ENCODE results near the gene SLC25A26. TPM values are rescaled to one million over a fixed set of nuclear protein-coding genes. Genes with fewer than 3 reads are reported as not detected.

SLC25A26 gene
- total RNA-seq, 1 experiment from 2014 or later = 23.8 TPM

DNA sequence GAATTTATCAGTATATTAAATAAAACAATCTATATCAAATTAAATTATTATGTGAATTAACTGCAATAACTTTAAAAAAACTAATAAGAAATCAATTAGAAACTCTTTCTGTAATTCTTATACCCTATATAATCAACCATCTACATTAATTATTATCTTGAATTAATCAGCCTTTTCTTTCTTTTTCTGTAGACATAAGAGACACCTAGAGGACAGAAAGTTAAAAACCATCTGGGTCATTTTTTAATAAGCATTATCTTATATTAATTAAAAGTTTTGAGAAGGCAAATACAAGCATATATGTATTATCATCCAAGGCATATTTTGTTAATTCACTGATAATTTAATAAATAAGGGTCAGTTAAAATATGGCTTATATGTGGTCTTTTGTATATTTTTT lies 24.2 kb upstream of the SLC25A26 start (continued):
- TF ChIP-seq POLR2A (IDR thresholded peaks at IDR 0.05; ENCODE audit: borderline replicate concordance, extremely low read depth, insufficient read depth, insufficient read length) = no peak

DNA sequence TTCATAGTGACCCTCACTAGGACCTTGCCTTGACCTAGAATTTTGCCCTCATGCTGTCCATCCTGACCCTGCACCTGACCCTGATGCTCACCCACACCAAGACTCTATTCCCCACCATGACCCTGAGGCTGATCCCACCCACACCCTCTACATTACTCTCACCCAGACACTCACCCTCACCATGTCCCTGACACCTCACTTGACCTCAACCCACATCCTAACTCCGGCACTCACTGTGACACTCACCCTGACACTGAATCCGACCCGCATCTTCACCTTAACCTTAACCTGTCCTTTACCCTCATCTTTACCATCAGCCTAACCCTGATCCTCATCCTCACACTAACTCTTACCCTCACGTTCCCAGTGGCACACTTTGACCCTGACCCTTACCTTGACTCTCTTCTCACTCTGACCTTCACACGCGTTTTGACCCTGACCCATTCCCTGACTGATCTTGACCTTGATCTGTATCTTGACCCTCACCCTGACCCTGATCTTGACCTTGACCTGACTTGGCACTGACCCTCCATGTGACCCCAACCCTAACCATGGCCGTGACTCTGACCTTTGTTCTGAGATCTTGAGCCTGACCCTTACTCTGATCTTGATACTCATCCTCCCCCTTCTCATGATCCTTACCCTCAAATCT lies 22.2 kb upstream of the SLC25A26 start:
- BruUV-seq (replicated peaks) = no TSS peak
- no peak overlapping the region for H3K4me3 ChIP-seq (replicated peaks in 1 of 2; ENCODE audit: low read depth in 1 of 2, low read length in 2 of 2)
- RAD21 ChIA-PET (ENCODE audit: low non-redundant PET in 1 of 2, low total read pairs in 2 of 2, uncharacterized antibody in 2 of 2, unreplicated experiment in 2 of 2) = interaction anchor here in 1 of 2 experiments (0.6 kb wide), 1 partner anchor 85 kb away, joined by 5 read pairs; no protein-coding TSS in a partner anchor
- no peaks in the 10 kb centered on the region for H3K27me3 ChIP-seq (ENCODE audit: insufficient read depth, low read length)
- H3K4me1 ChIP-seq (ENCODE audit: control insufficient read depth in 1 of 2, insufficient read depth in 2 of 2, low read length in 2 of 2) = peaks cover 0 to 14% of the 10 kb centered on the region in 2 experiments; a peak in 2 of 4 replicates
- H3K36me3 ChIP-seq (ENCODE audit: control insufficient read depth in 1 of 2, insufficient read depth in 2 of 2, low read length in 2 of 2) = no peaks in the 10 kb centered on the region
- no peaks in the 10 kb centered on the region for H3K9me3 ChIP-seq (ENCODE audit: control insufficient read depth in 1 of 2, insufficient read depth in 1 of 2, low read depth in 1 of 2, low read length in 2 of 2)
- intact Hi-C loops (cut with micrococcal nuclease) = loop anchor here (5.0 kb wide), 2 partner anchors 161 to 761 kb away; partner anchors contain the start of gene MAGI1
- no peaks in the 10 kb centered on the region for H3K9me2 ChIP-seq (ENCODE audit: insufficient read depth)
- no peak overlapping the region for H3K27ac ChIP-seq (ENCODE audit: low read depth, low read length)
- no peak overlapping the region for H3K4me2 ChIP-seq (ENCODE audit: low read length)
- CTCF ChIA-PET = no interaction called here
- TF ChIP-seq CBX3 (IDR thresholded peaks at IDR 0.05; ENCODE audit: low read depth) (no peak), CEBPB (IDR thresholded peaks at IDR 0.05; ENCODE audit: low read depth) (no peak), JUND (IDR thresholded peaks at IDR 0.05) (no peak)
- TF ChIP-seq, protein P1, sequence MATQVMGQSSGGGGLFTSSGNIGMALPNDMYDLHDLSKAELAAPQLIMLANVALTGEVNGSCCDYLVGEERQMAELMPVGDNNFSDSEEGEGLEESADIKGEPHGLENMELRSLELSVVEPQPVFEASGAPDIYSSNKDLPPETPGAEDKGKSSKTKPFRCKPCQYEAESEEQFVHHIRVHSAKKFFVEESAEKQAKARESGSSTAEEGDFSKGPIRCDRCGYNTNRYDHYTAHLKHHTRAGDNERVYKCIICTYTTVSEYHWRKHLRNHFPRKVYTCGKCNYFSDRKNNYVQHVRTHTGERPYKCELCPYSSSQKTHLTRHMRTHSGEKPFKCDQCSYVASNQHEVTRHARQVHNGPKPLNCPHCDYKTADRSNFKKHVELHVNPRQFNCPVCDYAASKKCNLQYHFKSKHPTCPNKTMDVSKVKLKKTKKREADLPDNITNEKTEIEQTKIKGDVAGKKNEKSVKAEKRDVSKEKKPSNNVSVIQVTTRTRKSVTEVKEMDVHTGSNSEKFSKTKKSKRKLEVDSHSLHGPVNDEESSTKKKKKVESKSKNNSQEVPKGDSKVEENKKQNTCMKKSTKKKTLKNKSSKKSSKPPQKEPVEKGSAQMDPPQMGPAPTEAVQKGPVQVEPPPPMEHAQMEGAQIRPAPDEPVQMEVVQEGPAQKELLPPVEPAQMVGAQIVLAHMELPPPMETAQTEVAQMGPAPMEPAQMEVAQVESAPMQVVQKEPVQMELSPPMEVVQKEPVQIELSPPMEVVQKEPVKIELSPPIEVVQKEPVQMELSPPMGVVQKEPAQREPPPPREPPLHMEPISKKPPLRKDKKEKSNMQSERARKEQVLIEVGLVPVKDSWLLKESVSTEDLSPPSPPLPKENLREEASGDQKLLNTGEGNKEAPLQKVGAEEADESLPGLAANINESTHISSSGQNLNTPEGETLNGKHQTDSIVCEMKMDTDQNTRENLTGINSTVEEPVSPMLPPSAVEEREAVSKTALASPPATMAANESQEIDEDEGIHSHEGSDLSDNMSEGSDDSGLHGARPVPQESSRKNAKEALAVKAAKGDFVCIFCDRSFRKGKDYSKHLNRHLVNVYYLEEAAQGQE (IDR thresholded peaks at IDR 0.05; ENCODE audit: low read depth) = no peak
- TF ChIP-seq, protein P2, sequence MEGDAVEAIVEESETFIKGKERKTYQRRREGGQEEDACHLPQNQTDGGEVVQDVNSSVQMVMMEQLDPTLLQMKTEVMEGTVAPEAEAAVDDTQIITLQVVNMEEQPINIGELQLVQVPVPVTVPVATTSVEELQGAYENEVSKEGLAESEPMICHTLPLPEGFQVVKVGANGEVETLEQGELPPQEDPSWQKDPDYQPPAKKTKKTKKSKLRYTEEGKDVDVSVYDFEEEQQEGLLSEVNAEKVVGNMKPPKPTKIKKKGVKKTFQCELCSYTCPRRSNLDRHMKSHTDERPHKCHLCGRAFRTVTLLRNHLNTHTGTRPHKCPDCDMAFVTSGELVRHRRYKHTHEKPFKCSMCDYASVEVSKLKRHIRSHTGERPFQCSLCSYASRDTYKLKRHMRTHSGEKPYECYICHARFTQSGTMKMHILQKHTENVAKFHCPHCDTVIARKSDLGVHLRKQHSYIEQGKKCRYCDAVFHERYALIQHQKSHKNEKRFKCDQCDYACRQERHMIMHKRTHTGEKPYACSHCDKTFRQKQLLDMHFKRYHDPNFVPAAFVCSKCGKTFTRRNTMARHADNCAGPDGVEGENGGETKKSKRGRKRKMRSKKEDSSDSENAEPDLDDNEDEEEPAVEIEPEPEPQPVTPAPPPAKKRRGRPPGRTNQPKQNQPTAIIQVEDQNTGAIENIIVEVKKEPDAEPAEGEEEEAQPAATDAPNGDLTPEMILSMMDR (IDR thresholded peaks at IDR 0.05 in 2 of 3, conservative IDR thresholded peaks at IDR 0.05 in 1 of 3; ENCODE audit: borderline replicate concordance in 1 of 3, insufficient read depth in 1 of 3, low read depth in 2 of 3, low read length in 2 of 3) = no peak
- no peak overlapping the region for H2AFZ ChIP-seq (ENCODE audit: low read depth, low read length, poor library complexity, severe bottlenecking)
- H3K79me2 ChIP-seq (ENCODE audit: insufficient read depth, low read length) = no peaks in the 10 kb centered on the region
- POLR2A ChIA-PET = no interaction called here
- H3K9ac ChIP-seq (ENCODE audit: low read length) = no peak overlapping the region
- DNase-seq (ENCODE audit: low read depth, low spot score) (no peak), ATAC-seq (no peak)
- no peaks in the 10 kb centered on the region for H4K20me1 ChIP-seq (ENCODE audit: insufficient read depth)

All from HCT116 (cell line).